CD14-positive monocyte (primary cell): ENCODE measurements around the gene FNDC3B. TPM values are rescaled to one million over a fixed set of nuclear protein-coding genes. Genes with fewer than 3 reads are reported as not detected.

Experiments used
- DNase-seq, 3 donors: peaks; one replicate each; pipeline ENCODE4 v3.0.0-alpha.2; 2011 to 2022
- H2AFZ ChIP-seq: 2 replicates; pipeline ENCODE4 v1.6.0; 2012; ENCODE audit warnings: mild to moderate bottlenecking, low read depth, low read length, inconsistent platforms; ENCODE audit not compliant: insufficient read depth, poor library complexity, severe bottlenecking
- H3K27ac ChIP-seq, 2 donors: 1 replicate in 1 of 2; 2 replicates in 1 of 2; pipeline ENCODE4 v1.5.1; 2012 to 2013; ENCODE audit warnings: low read length in 2 of 2, control low read depth in 1 of 2, inconsistent platforms in 1 of 2, low read depth in 1 of 2, mild to moderate bottlenecking in 1 of 2
- H3K27me3 ChIP-seq, 2 donors: one replicate each; pipeline versions ENCODE4 v1.6.0 to v1.6.1; 2011 to 2013; ENCODE audit warnings: low read length in 2 of 2; ENCODE audit not compliant: control insufficient read depth in 2 of 2, insufficient read depth in 2 of 2
- H3K36me3 ChIP-seq, 2 donors: replicated peaks in 1 of 2; 1 replicate in 1 of 2; 2 replicates in 1 of 2; pipeline versions ENCODE4 v1.5.1 to v1.6.1; 2012 to 2013; ENCODE audit warnings: low read length in 2 of 2, control low read depth in 1 of 2, inconsistent platforms in 1 of 2, mild to moderate bottlenecking in 1 of 2; ENCODE audit not compliant: insufficient read depth in 2 of 2, control insufficient read depth in 1 of 2
- H3K4me1 ChIP-seq, 2 donors: 1 replicate in 1 of 2; 2 replicates in 1 of 2; pipeline versions ENCODE4 v1.5.1 to v1.6.1; 2012 to 2013; ENCODE audit warnings: low read length in 2 of 2, control low read depth in 1 of 2, inconsistent platforms in 1 of 2, mild to moderate bottlenecking in 1 of 2, moderate library complexity in 1 of 2; ENCODE audit not compliant: insufficient read depth in 2 of 2, control insufficient read depth in 1 of 2
- H3K4me2 ChIP-seq: replicated peaks from 2 replicates; pipeline ENCODE3; 2012; ENCODE audit warnings: low read length, moderate library complexity, mild to moderate bottlenecking; ENCODE audit not compliant: poor library complexity, severe bottlenecking; ENCODE audit errors: extremely low read depth
- H3K4me3 ChIP-seq, 3 experiments: fragments of 200-600 bp in 1 of 3; sonication (generic) in 1 of 3; replicated peaks in 1 of 3; 1 replicate in 2 of 3; 2 replicates in 1 of 3; pipeline ENCODE4 v1.5.1; 2011 to 2013; ENCODE audit warnings: low read length in 3 of 3, mild to moderate bottlenecking in 3 of 3, control low read depth in 2 of 3, low read depth in 2 of 3, inconsistent platforms in 1 of 3, moderate library complexity in 1 of 3
- H3K79me2 ChIP-seq: 2 replicates; pipeline ENCODE4 v1.6.0; 2012; ENCODE audit warnings: mild to moderate bottlenecking, control low read depth, inconsistent platforms, low read length, moderate library complexity; ENCODE audit not compliant: insufficient read depth
- H3K9ac ChIP-seq: 2 replicates; pipeline ENCODE4 v1.6.0; 2017; ENCODE audit warnings: low read length, mild to moderate bottlenecking; ENCODE audit not compliant: insufficient read depth, poor library complexity, severe bottlenecking
- H3K9me3 ChIP-seq, 2 donors: replicated peaks in 1 of 2; 1 replicate in 1 of 2; 2 replicates in 1 of 2; pipeline versions ENCODE4 v1.5.1 to v1.6.1; 2012 to 2013; ENCODE audit warnings: low read length in 2 of 2, control low read depth in 1 of 2; ENCODE audit not compliant: control insufficient read depth in 1 of 2, insufficient read depth in 1 of 2
- H4K20me1 ChIP-seq: 2 replicates; pipeline ENCODE4 v1.6.0; 2012; ENCODE audit warnings: mild to moderate bottlenecking, low read length, control low read depth, moderate library complexity; ENCODE audit not compliant: insufficient read depth
- H3K27ac Mint-ChIP-seq, 7 donors: one replicate each; pipeline ENCODE4 v1.8.0; 2020; ENCODE audit warnings: mild to moderate bottlenecking in 7 of 7, mixed read lengths in 7 of 7, moderate library complexity in 6 of 7, inconsistent platforms in 2 of 7
- H3K27me3 Mint-ChIP-seq, 3 donors: one replicate each; pipeline ENCODE4 v1.8.0; 2021 to 2022; ENCODE audit warnings: low read depth in 3 of 3, mild to moderate bottlenecking in 3 of 3, mixed read lengths in 3 of 3, moderate library complexity in 3 of 3, inconsistent platforms in 1 of 3
- H3K36me3 Mint-ChIP-seq, 2 donors: one replicate each; pipeline ENCODE4 v1.8.0; 2020; ENCODE audit warnings: mixed read lengths in 2 of 2, inconsistent platforms in 1 of 2, mild to moderate bottlenecking in 1 of 2
- H3K4me1 Mint-ChIP-seq: one replicate; pipeline ENCODE4 v1.8.0; 2020; ENCODE audit warnings: mild to moderate bottlenecking, mixed read lengths
- H3K4me3 Mint-ChIP-seq, 2 donors: one replicate each; pipeline ENCODE4 v1.8.0; 2020; ENCODE audit warnings: mild to moderate bottlenecking in 2 of 2, mixed read lengths in 2 of 2, moderate library complexity in 1 of 2
- H3K9me3 Mint-ChIP-seq, 7 donors: one replicate each; pipeline ENCODE4 v1.8.0; 2020 to 2022; ENCODE audit warnings: mixed read lengths in 7 of 7, mild to moderate bottlenecking in 6 of 7, moderate library complexity in 6 of 7, inconsistent platforms in 2 of 7
- WGBS: methylation state at CpG from one replicate; pipeline ENCODE4 v1.1.5; 2013; ENCODE audit warnings: missing lambda C conversion rate; ENCODE audit not compliant: insufficient coverage; 5-methylcytosine and 5-hydroxymethylcytosine counted together
- intact Hi-C, 2 donors: fragments of 100-400 bp; cut with micrococcal nuclease; formaldehyde crosslinking; loops; one replicate each; pipeline versions ENCODE4 v1.15.0 to v1.15.1; 2023
- polyA plus RNA-seq, 3 donors: library from polyadenylated mRNA; depleted of rRNA in 1 of 3; unstranded in 2 of 3; stranded (reverse) in 1 of 3; fragments of 300-500 nt in 2 of 3; fragments of >200 nt in 1 of 3; fragmentation: Illumina TruSeq in 2 of 3; gene quantifications; 1 replicate in 2 of 3; 2 replicates in 1 of 3; pipeline ENCODE4 v1.2.3, GENCODE V29; 2012 to 2021
- TF ChIP-seq, protein P1 (sequence below): fragments of 200-600 bp; IDR thresholded peaks from one replicate; pipeline ENCODE4 v1.8.0; 2022; ENCODE audit warnings: antibody characterized with exemption, mild to moderate bottlenecking

Gene FNDC3B
- polyA plus RNA-seq, 3 donors = 19.6 to 36.1 (median 25.7) TPM

DNA sequence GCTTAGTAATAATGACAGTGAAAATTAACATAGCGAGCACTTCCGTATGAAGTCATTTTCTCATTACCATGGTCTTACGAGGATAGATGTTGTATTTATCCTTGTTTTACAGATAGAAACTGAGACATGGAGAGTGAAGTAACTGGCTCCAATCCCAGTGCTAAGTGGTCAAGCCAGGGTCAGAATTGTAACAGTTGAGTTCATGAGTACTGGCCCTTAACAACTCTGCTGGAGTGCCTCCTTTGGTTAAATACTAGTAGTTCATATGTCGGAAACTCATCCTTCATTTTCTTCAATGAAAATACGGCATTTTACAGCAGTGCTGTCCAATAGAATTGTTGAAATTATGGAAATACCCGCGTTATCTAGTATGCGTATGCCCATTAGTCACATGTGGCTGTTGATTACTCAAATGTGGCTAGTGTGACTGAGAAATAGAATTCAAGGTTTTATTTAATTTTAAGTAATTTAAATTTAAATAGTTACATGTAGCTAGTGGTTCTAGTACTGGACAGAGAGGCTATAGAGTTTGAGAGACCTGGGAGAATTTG is 32.5 kb downstream of the FNDC3B start:
- 86% methylated on average over 1 of the region's 8 CpGs for WGBS
- peaks cover 88% of the 10 kb centered on the region for H3K4me1 Mint-ChIP-seq
- Histone ChIP-seq H3K9me3 (no peaks in the 10 kb centered on the region), H3K27me3 (no peaks in the 10 kb centered on the region), H3K79me2 (peaks cover 99% of the 10 kb centered on the region), H4K20me1 (peaks cover 65% of the 10 kb centered on the region), H3K4me3 (no peak overlapping the region), H3K4me1 (peaks cover 65 to 77% of the 10 kb centered on the region in 2 donors), H3K36me3 (no peaks in the 10 kb centered on the region), H3K9ac (no peak overlapping the region), H3K27ac (peak overlapping the region in 1 of 2 donors; percentile 56), H3K4me2 (no peak overlapping the region), H2AFZ (no peak overlapping the region)
- H3K4me3 Mint-ChIP-seq = no peak overlapping the region
- no peaks in the 10 kb centered on the region for H3K27me3 Mint-ChIP-seq
- TF ChIP-seq, protein P1, sequence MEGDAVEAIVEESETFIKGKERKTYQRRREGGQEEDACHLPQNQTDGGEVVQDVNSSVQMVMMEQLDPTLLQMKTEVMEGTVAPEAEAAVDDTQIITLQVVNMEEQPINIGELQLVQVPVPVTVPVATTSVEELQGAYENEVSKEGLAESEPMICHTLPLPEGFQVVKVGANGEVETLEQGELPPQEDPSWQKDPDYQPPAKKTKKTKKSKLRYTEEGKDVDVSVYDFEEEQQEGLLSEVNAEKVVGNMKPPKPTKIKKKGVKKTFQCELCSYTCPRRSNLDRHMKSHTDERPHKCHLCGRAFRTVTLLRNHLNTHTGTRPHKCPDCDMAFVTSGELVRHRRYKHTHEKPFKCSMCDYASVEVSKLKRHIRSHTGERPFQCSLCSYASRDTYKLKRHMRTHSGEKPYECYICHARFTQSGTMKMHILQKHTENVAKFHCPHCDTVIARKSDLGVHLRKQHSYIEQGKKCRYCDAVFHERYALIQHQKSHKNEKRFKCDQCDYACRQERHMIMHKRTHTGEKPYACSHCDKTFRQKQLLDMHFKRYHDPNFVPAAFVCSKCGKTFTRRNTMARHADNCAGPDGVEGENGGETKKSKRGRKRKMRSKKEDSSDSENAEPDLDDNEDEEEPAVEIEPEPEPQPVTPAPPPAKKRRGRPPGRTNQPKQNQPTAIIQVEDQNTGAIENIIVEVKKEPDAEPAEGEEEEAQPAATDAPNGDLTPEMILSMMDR = no peak
- intact Hi-C loops = loop anchor here in 1 of 2 donors (5.0 kb wide), 1 partner anchor 35 kb away; no protein-coding TSS in a partner anchor
- no peaks in the 10 kb centered on the region for H3K9me3 Mint-ChIP-seq
- H3K27ac Mint-ChIP-seq = peak overlapping the region in 3 of 7 donors; percentile 32 to 68 (median 59)
- peaks cover 20 to 34% of the 10 kb centered on the region in 2 donors for H3K36me3 Mint-ChIP-seq
- peak in 2 of 3 donors; percentile 30 to 68 for DNase-seq

DNA sequence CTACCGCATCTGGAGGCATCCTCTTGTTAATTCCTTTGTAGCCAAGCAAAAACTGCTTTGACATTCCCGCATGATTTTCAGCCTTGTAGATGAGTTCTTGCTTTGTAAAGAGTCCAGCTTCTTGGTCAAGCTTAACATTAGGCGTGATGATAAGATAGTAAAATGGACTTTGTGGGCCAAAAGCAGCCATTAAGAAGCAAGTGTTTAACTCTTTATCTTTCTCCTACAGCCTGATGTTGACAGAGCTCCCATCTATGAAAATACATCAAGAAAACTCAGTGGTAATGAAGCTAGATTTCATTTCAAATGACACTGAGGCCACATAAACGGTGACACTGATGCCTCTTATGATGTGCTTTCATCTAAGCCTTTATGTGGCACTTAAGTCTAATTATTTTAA is 33.2 kb downstream of the FNDC3B start:
- Mint-ChIP-seq H3K27ac (peak overlapping the region in 4 of 7 donors; percentile 7 to 93 (median 62)), H3K36me3 (peaks cover 18 to 32% of the 10 kb centered on the region in 2 donors), H3K9me3 (no peaks in the 10 kb centered on the region), H3K4me3 (no peak overlapping the region), H3K27me3 (no peaks in the 10 kb centered on the region), H3K4me1 (peaks cover 83% of the 10 kb centered on the region)
- H3K4me1 ChIP-seq = peaks cover 63 to 73% of the 10 kb centered on the region in 2 donors
- intact Hi-C loops = loop anchor here in 1 of 2 donors (5.0 kb wide), 1 partner anchor 35 kb away; no protein-coding TSS in a partner anchor
- no peak overlapping the region for H3K27ac ChIP-seq
- no peak for DNase-seq
- no peak overlapping the region for H3K9ac ChIP-seq
- WGBS = 100% methylated on average over 2 of the region's 4 CpGs
- TF ChIP-seq, protein P1 = no peak
- H3K4me2 ChIP-seq = no peak overlapping the region
- H2AFZ ChIP-seq = no peak overlapping the region
- H3K36me3 ChIP-seq = no peaks in the 10 kb centered on the region
- H4K20me1 ChIP-seq = peaks cover 59% of the 10 kb centered on the region
- H3K9me3 ChIP-seq = no peaks in the 10 kb centered on the region
- no peaks in the 10 kb centered on the region for H3K27me3 ChIP-seq
- no peak overlapping the region for H3K4me3 ChIP-seq
- peaks cover 99% of the 10 kb centered on the region for H3K79me2 ChIP-seq
